AG04449 (cell line): Measurements from ENCODE around the gene IFNL4.

Experiments used
- CTCF ChIA-PET: fragments of 350-600 bp; formaldehyde crosslinking; extraction: SDS; loops from one replicate; lab custom pipeline; 2021; ENCODE audit warnings: antibody characterized with exemption; lab: Yijun Ruan, JAX
- POLR2A ChIA-PET: fragments of 400-600, 350-600 bp; formaldehyde crosslinking; extraction: SDS; loops from one replicate; lab custom pipeline; 2020; ENCODE audit warnings: antibody characterized with exemption, inconsistent platforms; lab: Yijun Ruan, JAX
- DNase-seq: peaks from one replicate; pipeline ENCODE4 v3.0.0-alpha.2; 2010; ENCODE audit warnings: low read depth, low spot score
- H3K4me3 ChIP-seq: 2 replicates; pipeline ENCODE4 v1.5.1; 2011; ENCODE audit warnings: low read depth, mild to moderate bottlenecking, control low read depth, low read length
- CTCF ChIP-seq: IDR thresholded peaks from one replicate; pipeline ENCODE4 v1.5.1; 2011; ENCODE audit warnings: mild to moderate bottlenecking, moderate library complexity, low read length, control low read depth, inconsistent platforms; ENCODE audit not compliant: insufficient read depth; ENCODE audit errors: missing control alignments

IFNL4 gene

GRCh38 chr19:39196320-39196719, 52.3 kb downstream of the IFNL4 start:
- CTCF ChIA-PET, result interaction anchor here (1.1 kb wide), 1 partner anchor 74 kb away, joined by 4 read pairs; no protein-coding TSS in a partner anchor
- DNase-seq, result no peak
- POLR2A ChIA-PET, result no interaction called here
- H3K4me3 ChIP-seq, result no peak overlapping the region
- TF ChIP-seq CTCF, result no peak
